ENCODE data around the gene IKZF2.

Gene IKZF2

GRCh38 chr2:212998626-212999359 is 152.6 kb downstream of the IKZF2 start:
- no peak for DNase-seq (ENCODE audit: low read depth in 2 of 2)

GRCh38 chr2:212997526-212998020 is 153.8 kb downstream of the IKZF2 start:
- DNase-seq (ENCODE audit: low read depth in 2 of 2): no peak

GRCh38 chr2:212995920-212996319 is 155.5 kb downstream of the IKZF2 start:
- no peak for DNase-seq (ENCODE audit: low read depth in 2 of 2)

GRCh38 chr2:212994976-212995375 is 156.4 kb downstream of the IKZF2 start:
- no peak for DNase-seq (ENCODE audit: low read depth in 2 of 2)

GRCh38 chr2:212991120-212991519 is 160.3 kb downstream of the IKZF2 start:
- no peak for DNase-seq (ENCODE audit: low read depth in 2 of 2)

GRCh38 chr2:212990697-212991096 is 160.7 kb downstream of the IKZF2 start:
- DNase-seq (ENCODE audit: low read depth in 2 of 2): no peak

GRCh38 chr2:212987492-212987891 is 163.9 kb downstream of the IKZF2 start:
- DNase-seq (ENCODE audit: low read depth in 2 of 2): no peak

GRCh38 chr2:212984129-212984528 is 167.3 kb downstream of the IKZF2 start:
- DNase-seq (ENCODE audit: low read depth in 2 of 2): no peak

GRCh38 chr2:212979799-212980198 is 171.6 kb downstream of the IKZF2 start:
- no peak for DNase-seq (ENCODE audit: low read depth in 2 of 2)

GRCh38 chr2:212979046-212979612 is 172.3 kb downstream of the IKZF2 start:
- no peak for DNase-seq (ENCODE audit: low read depth in 2 of 2)

GRCh38 chr2:212977152-212977551 is 174.3 kb downstream of the IKZF2 start:
- no peak for DNase-seq (ENCODE audit: low read depth in 2 of 2)

- DNase-seq (ENCODE audit: low read depth in 2 of 2): no peak
Observed at GRCh38 chr2:212975333-212975732, 176.1 kb downstream of the IKZF2 start.

- DNase-seq (ENCODE audit: low read depth in 2 of 2): no peak
Observed at GRCh38 chr2:212974692-212975091, 176.7 kb downstream of the IKZF2 start.

- no peak for DNase-seq (ENCODE audit: low read depth in 2 of 2)
Observed at GRCh38 chr2:212973347-212973746, 178.1 kb downstream of the IKZF2 start.

- DNase-seq (ENCODE audit: low read depth in 2 of 2): no peak
Observed at GRCh38 chr2:212970132-212970531, 181.3 kb downstream of the IKZF2 start.

GRCh38 chr2:212968284-212969081 is 182.9 kb downstream of the IKZF2 start:
- DNase-seq (ENCODE audit: low read depth in 2 of 2): no peak

- DNase-seq (ENCODE audit: low read depth in 2 of 2): no peak
Observed at GRCh38 chr2:212966884-212967283, 184.5 kb downstream of the IKZF2 start.

- DNase-seq (ENCODE audit: low read depth in 2 of 2): no peak
Observed at GRCh38 chr2:212962691-212963090, 188.7 kb downstream of the IKZF2 start.

- DNase-seq (ENCODE audit: low read depth in 2 of 2): no peak
Observed at GRCh38 chr2:212961255-212961654, 190.2 kb downstream of the IKZF2 start.

- DNase-seq (ENCODE audit: low read depth in 2 of 2): no peak
Observed at GRCh38 chr2:212960336-212960735, 191.1 kb downstream of the IKZF2 start.

GRCh38 chr2:212959471-212960117 is 191.8 kb downstream of the IKZF2 start:
- no peak for DNase-seq (ENCODE audit: low read depth in 2 of 2)

GRCh38 chr2:212958757-212959295 is 192.6 kb downstream of the IKZF2 start:
- no peak for DNase-seq (ENCODE audit: low read depth in 2 of 2)
